DMS 273 treated with DMSO at 0.1 percent for 48 hours (cell line): ENCODE results near the gene BRMS1L.
"Not testable (repeated sequence)": the region's sequence is repeated elsewhere in the genome, so short reads cannot be mapped to it uniquely, and the experiment has no call there.

Experiments
- DNase-seq: peaks from one replicate; lab custom pipeline; 2025; lab: John Stamatoyannopoulos, UW

Gene BRMS1L

GRCh38 chr14:35826218-35826951, at the start of gene BRMS1L:
TSS of gene BRMS1L (plus strand) at chr14:35826338. CDS start at chr14:35826517, 179 bp downstream.
- DNase-seq, result peak; percentile 98

GRCh38 chr14:35776823-35777222, 49.3 kb upstream of the BRMS1L start:
- no peak for DNase-seq

- not testable (repeated sequence) for DNase-seq
Measured at GRCh38 chr14:35777550-35777949, 48.6 kb upstream of the BRMS1L start.

- DNase-seq, result no peak
Measured at GRCh38 chr14:35779368-35779767, 46.8 kb upstream of the BRMS1L start.

GRCh38 chr14:35783699-35784098, 42.4 kb upstream of the BRMS1L start:
- no peak for DNase-seq

GRCh38 chr14:35786856-35787255, 39.3 kb upstream of the BRMS1L start:
- no peak for DNase-seq

GRCh38 chr14:35789651-35790050, 36.5 kb upstream of the BRMS1L start:
- no peak for DNase-seq

GRCh38 chr14:35797796-35798195, 28.3 kb upstream of the BRMS1L start:
- no peak for DNase-seq

GRCh38 chr14:35806006-35806907, 19.9 kb upstream of the BRMS1L start:
- no peak for DNase-seq

- DNase-seq, result no peak
Measured at GRCh38 chr14:35807131-35807961, 18.8 kb upstream of the BRMS1L start.

GRCh38 chr14:35808076-35808637, 18.0 kb upstream of the BRMS1L start:
- DNase-seq, result no peak

- DNase-seq, result peak; percentile 95
Measured at GRCh38 chr14:35808638-35809563, 17.2 kb upstream of the BRMS1L start, which contains the start of gene RALGAPA1. TSS of gene RALGAPA1 (minus strand) at chr14:35809295. CDS start at chr14:35808835, 460 bp downstream.

GRCh38 chr14:35809597-35809996, 16.5 kb upstream of the BRMS1L start:
- no peak for DNase-seq

- no peak for DNase-seq
Measured at GRCh38 chr14:35810963-35811362, 15.2 kb upstream of the BRMS1L start.

GRCh38 chr14:35814371-35815005, 11.7 kb upstream of the BRMS1L start:
- peak; percentile 22 for DNase-seq

GRCh38 chr14:35818346-35819115, 7.6 kb upstream of the BRMS1L start:
- no peak for DNase-seq

GRCh38 chr14:35819591-35820540, 6.3 kb upstream of the BRMS1L start:
- no peak for DNase-seq
